NCI-H2196 (cell line): ENCODE results near the gene STK33.

Source experiments
- DNase-seq: peaks from one replicate; lab custom pipeline; 2025; ENCODE audit not compliant: unreplicated experiment; lab: John Stamatoyannopoulos, UW

Gene STK33

GRCh38 chr11:8442301-8442700, 151.7 kb downstream of the STK33 start:
- DNase-seq, result no peak

GRCh38 chr11:8440649-8441048, 153.4 kb downstream of the STK33 start:
- no peak for DNase-seq

- no peak for DNase-seq
Observed at GRCh38 chr11:8429483-8429882, 164.5 kb downstream of the STK33 start.

GRCh38 chr11:8426076-8426475, 168.0 kb downstream of the STK33 start:
- no peak for DNase-seq

GRCh38 chr11:8415195-8415594, 178.8 kb downstream of the STK33 start:
- DNase-seq, result no peak

- DNase-seq, result no peak
Observed at GRCh38 chr11:8408151-8408941, 185.7 kb downstream of the STK33 start.

- no peak for DNase-seq
Observed at GRCh38 chr11:8403310-8403709, 190.7 kb downstream of the STK33 start.

- DNase-seq, result no peak
Observed at GRCh38 chr11:8392886-8393285, 201.1 kb downstream of the STK33 start.

- no peak for DNase-seq
Observed at GRCh38 chr11:8392166-8392565, 201.9 kb downstream of the STK33 start.

- no peak for DNase-seq
Observed at GRCh38 chr11:8390851-8391612, 203.0 kb downstream of the STK33 start.

GRCh38 chr11:8389029-8389996, 204.7 kb downstream of the STK33 start:
- DNase-seq, result no peak

GRCh38 chr11:8387693-8388092, 206.3 kb downstream of the STK33 start:
- DNase-seq, result no peak

GRCh38 chr11:8387141-8387540, 206.9 kb downstream of the STK33 start:
- no peak for DNase-seq

- DNase-seq, result no peak
Observed at GRCh38 chr11:8386134-8386864, 207.7 kb downstream of the STK33 start.

GRCh38 chr11:8384199-8384821, 209.7 kb downstream of the STK33 start:
- no peak for DNase-seq

GRCh38 chr11:8383627-8384026, 210.4 kb downstream of the STK33 start:
- DNase-seq, result no peak

- no peak for DNase-seq
Observed at GRCh38 chr11:8383227-8383626, 210.8 kb downstream of the STK33 start.

- no peak for DNase-seq
Observed at GRCh38 chr11:8382436-8383053, 211.5 kb downstream of the STK33 start.

- DNase-seq, result no peak
Observed at GRCh38 chr11:8381871-8382396, 212.1 kb downstream of the STK33 start.
